MM.1S (cell line): ENCODE measurements around the gene TTC39C.

ENCODE experiments used
- DNase-seq: peaks from one replicate; pipeline ENCODE4 v3.0.0-alpha.2; 2015
- H2AFZ ChIP-seq: fragments of 300-600 bp; sonication (generic); 2 replicates; pipeline ENCODE4 v1.6.0; 2016; ENCODE audit warnings: antibody characterized with exemption, low read length
- H3F3A ChIP-seq: fragments of 300-600 bp; sonication (generic); 2 replicates; pipeline ENCODE4 v1.6.1; 2016; ENCODE audit warnings: mild to moderate bottlenecking, antibody characterized with exemption, low read length, moderate library complexity, mixed read lengths; ENCODE audit not compliant: insufficient read depth
- H3K27ac ChIP-seq: fragments of 300-600 bp; sonication (generic); 2 replicates; pipeline ENCODE4 v1.5.1; 2016; ENCODE audit warnings: mild to moderate bottlenecking, low read length
- H3K27me3 ChIP-seq: fragments of 300-600 bp; sonication (generic); replicated peaks from 2 replicates; pipeline ENCODE4 v1.6.0; 2016; ENCODE audit warnings: low read length; ENCODE audit not compliant: insufficient read depth
- H3K36me3 ChIP-seq: fragments of 300-600 bp; sonication (generic); replicated peaks from 2 replicates; pipeline ENCODE4 v1.6.1; 2016; ENCODE audit warnings: mild to moderate bottlenecking, low read length, mixed read lengths; ENCODE audit not compliant: insufficient read depth
- H3K4me1 ChIP-seq: fragments of 300-600 bp; sonication (generic); 2 replicates; pipeline ENCODE4 v1.6.1; 2016; ENCODE audit warnings: low read length, mixed read lengths
- H3K4me2 ChIP-seq: fragments of 300-600 bp; sonication (generic); 2 replicates; pipeline ENCODE4 v1.6.0; 2016; ENCODE audit warnings: low read depth, low read length
- H3K4me3 ChIP-seq: fragments of 300-600 bp; sonication (generic); 2 replicates; pipeline ENCODE4 v1.5.1; 2016; ENCODE audit warnings: low read length, mixed read lengths
- H3K79me2 ChIP-seq: fragments of 300-600 bp; sonication (generic); 2 replicates; pipeline ENCODE4 v1.6.1; 2016; ENCODE audit warnings: mixed run types, low read length, mixed read lengths
- H3K9ac ChIP-seq: fragments of 300-600 bp; sonication (generic); 2 replicates; pipeline ENCODE4 v1.6.1; 2016; ENCODE audit warnings: low read length, mixed read lengths
- H3K9me2 ChIP-seq: fragments of 300-600 bp; sonication (generic); replicated peaks from 2 replicates; pipeline ENCODE4 v1.6.1; 2016; ENCODE audit warnings: mild to moderate bottlenecking, low read length, mixed read lengths; ENCODE audit not compliant: insufficient read depth
- H3K9me3 ChIP-seq: fragments of 300-600 bp; sonication (generic); replicated peaks from 2 replicates; pipeline ENCODE4 v1.6.1; 2016; ENCODE audit warnings: mild to moderate bottlenecking, low read length, mixed read lengths; ENCODE audit not compliant: insufficient read depth
- H4K20me1 ChIP-seq: fragments of 300-600 bp; sonication (generic); 2 replicates; pipeline ENCODE4 v1.6.1; 2016; ENCODE audit warnings: mild to moderate bottlenecking, low read length, moderate library complexity, mixed read lengths; ENCODE audit not compliant: insufficient read depth
- EZH2 ChIP-seq: fragments of 300-600 bp; sonication (generic); optimal IDR thresholded peaks from 2 replicates; pipeline ENCODE3; 2017; ENCODE audit warnings: low read depth, mild to moderate bottlenecking, antibody characterized with exemption, low read length, mixed read lengths
- EZH2phosphoT487 ChIP-seq: fragments of 300-600 bp; sonication (generic); IDR thresholded peaks from 2 replicates; pipeline ENCODE4 v1.6.1; 2018; ENCODE audit warnings: antibody characterized with exemption, low read length
- TF ChIP-seq, protein P1 (sequence below): fragments of 300-600 bp; sonication (generic); IDR thresholded peaks from 2 replicates; pipeline ENCODE4 v1.5.1; 2016; ENCODE audit warnings: antibody characterized with exemption, low read length, mixed read lengths

TTC39C gene

DNA sequence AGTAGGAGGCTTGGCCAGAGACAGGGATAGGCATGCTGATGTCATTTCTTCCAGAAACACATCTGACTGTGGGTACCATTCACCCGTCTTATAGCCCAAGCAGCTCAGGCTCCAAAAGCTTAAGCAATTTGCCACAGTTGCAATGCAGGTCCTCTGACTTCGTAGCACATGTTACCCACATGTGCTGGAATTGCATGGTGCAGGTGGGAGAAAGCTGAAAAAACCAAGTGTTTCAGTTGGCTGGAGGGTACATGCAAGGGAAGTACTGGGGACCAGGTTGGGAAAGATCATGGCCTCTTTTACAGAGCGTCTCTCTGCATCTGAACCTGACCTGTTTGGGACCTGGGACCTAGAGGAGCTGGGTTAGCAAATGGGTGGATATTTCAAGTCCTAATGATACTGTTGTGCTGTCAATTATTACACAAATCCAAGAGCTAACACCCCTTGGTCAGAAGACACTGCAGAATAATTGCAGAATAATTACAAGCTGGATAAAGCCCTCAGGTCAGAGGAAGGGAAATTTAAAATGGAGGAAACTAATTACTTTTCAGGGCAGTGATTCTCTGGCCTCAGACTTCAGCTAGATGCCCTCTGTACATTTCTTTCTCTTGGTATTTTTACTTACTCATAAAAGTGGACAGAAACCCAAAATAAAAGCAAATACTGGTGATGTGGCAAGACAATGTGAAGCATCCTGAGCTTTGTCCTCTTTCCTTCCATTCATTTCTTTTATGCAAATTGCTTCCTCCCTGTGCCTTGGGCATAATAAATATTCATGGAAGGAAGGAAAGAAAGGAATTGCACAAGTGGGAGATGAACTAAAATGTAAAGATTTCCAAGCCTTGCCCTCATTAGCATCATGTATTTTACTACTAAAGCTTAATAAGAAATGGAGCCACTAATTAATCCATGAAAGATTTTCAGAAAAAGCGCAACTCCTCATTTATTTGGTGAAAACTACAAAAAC is 45.6 kb upstream of the TTC39C start:
- Histone ChIP-seq H3K27ac (no peak overlapping the region), H3K9me3 (no peaks in the 10 kb centered on the region), H3K4me3 (no peak overlapping the region), H3K4me1 (no peaks in the 10 kb centered on the region), H3K36me3 (no peaks in the 10 kb centered on the region), H2AFZ (no peak overlapping the region), H3F3A (no peaks in the 10 kb centered on the region), H3K27me3 (no peaks in the 10 kb centered on the region), H3K79me2 (no peaks in the 10 kb centered on the region), H3K9me2 (no peaks in the 10 kb centered on the region), H4K20me1 (no peaks in the 10 kb centered on the region), H3K4me2 (no peak overlapping the region), H3K9ac (no peak overlapping the region)
- no peak for DNase-seq
- TF ChIP-seq EZH2phosphoT487 (no peak), EZH2 (no peak)
- TF ChIP-seq, protein P1, sequence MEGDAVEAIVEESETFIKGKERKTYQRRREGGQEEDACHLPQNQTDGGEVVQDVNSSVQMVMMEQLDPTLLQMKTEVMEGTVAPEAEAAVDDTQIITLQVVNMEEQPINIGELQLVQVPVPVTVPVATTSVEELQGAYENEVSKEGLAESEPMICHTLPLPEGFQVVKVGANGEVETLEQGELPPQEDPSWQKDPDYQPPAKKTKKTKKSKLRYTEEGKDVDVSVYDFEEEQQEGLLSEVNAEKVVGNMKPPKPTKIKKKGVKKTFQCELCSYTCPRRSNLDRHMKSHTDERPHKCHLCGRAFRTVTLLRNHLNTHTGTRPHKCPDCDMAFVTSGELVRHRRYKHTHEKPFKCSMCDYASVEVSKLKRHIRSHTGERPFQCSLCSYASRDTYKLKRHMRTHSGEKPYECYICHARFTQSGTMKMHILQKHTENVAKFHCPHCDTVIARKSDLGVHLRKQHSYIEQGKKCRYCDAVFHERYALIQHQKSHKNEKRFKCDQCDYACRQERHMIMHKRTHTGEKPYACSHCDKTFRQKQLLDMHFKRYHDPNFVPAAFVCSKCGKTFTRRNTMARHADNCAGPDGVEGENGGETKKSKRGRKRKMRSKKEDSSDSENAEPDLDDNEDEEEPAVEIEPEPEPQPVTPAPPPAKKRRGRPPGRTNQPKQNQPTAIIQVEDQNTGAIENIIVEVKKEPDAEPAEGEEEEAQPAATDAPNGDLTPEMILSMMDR: no peak

DNA sequence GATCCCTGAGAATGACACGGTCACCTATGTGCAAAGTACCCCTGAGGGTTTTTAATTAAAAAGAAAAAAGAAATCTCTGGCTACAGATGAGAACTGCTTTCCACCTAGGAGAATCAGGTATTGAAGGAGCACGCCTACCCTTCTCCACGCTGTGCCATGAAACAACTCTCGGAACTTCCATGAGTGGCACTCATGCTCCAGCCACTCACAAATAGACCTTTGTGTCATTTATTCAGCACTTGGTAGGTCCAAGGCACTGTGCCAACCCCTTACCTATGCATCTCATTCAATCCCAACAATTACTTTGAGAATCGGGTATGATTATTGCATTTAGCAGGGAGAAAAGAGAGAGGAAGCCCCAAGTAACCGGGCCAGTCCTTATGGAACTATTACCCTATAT is 44.9 kb upstream of the TTC39C start:
- Histone ChIP-seq H3K9me3 (no peaks in the 10 kb centered on the region), H3K9me2 (no peaks in the 10 kb centered on the region), H3F3A (no peaks in the 10 kb centered on the region), H3K4me3 (no peak overlapping the region), H3K36me3 (no peaks in the 10 kb centered on the region), H3K79me2 (no peaks in the 10 kb centered on the region), H3K4me1 (no peaks in the 10 kb centered on the region), H4K20me1 (no peaks in the 10 kb centered on the region), H3K4me2 (no peak overlapping the region), H3K27me3 (no peaks in the 10 kb centered on the region), H2AFZ (no peak overlapping the region), H3K9ac (no peak overlapping the region), H3K27ac (no peak overlapping the region)
- TF ChIP-seq EZH2 (no peak), EZH2phosphoT487 (no peak)
- TF ChIP-seq, protein P1: no peak
- DNase-seq: no peak

DNA sequence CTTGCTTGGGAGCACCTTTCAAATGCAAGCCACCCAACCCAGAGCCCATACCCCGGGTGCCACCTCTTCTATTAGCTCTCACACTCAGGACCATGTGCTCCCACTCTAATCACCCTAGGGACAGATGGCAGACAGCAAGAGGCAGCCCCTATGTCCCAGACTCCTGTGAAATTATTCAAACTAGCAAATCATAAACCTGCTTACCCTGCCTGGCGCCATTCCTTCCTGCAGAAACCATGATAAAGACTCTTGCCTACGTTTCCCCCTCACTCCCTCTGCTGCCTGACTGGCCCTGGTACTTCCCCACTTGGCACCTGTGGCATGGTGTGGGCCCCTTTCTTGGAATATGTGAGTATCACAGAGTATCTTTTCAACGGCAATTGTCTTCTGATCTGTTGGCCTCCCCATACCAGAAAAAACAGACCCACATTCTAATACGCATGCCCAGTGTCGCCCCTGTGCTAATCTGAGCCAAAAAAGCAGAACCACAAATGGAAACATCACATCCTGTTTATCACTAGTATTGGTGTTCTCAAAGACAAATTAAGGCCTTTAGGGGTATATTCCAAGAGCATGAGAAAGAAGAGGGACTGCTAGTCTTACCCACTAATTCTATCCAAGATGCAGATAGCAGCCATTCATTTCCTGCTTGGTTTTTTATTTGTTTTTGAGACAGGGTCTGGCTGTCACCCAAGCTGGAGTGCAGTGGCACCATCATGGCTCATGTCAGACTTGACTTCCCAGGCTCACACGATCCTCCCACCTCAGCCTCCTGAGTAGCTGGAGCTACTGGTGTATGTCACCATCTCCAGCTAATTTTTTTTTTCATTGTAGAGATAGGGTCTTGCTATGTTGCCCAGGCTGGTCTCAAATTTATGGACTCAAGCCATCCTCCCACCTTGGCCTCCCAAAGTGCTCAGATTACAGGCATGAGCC is 44.1 kb upstream of the TTC39C start:
- H3K9me3 ChIP-seq: no peaks in the 10 kb centered on the region
- H3K9ac ChIP-seq: no peak overlapping the region
- no peak overlapping the region for H3K4me3 ChIP-seq
- no peak for DNase-seq
- no peaks in the 10 kb centered on the region for H3K27me3 ChIP-seq
- H3F3A ChIP-seq: no peaks in the 10 kb centered on the region
- H3K9me2 ChIP-seq: no peaks in the 10 kb centered on the region
- no peaks in the 10 kb centered on the region for H4K20me1 ChIP-seq
- no peak overlapping the region for H3K4me2 ChIP-seq
- H3K36me3 ChIP-seq: no peaks in the 10 kb centered on the region
- no peak overlapping the region for H2AFZ ChIP-seq
- TF ChIP-seq, protein P1: no peak
- TF ChIP-seq EZH2phosphoT487 (no peak), EZH2 (no peak)
- H3K4me1 ChIP-seq: no peaks in the 10 kb centered on the region
- no peak overlapping the region for H3K27ac ChIP-seq
- no peaks in the 10 kb centered on the region for H3K79me2 ChIP-seq
